Stimulated activated CD8-positive, alpha-beta memory T cell treated with anti-CD3 and anti-CD28 coated beads, Interleukin-2, amount 100 ng/mL, for 1 hour (primary cell): ENCODE data around the gene XCL2.
"Not testable (repeated sequence)": the region's sequence is repeated elsewhere in the genome, so short reads cannot be mapped to it uniquely, and the experiment has no call there.

Experiments
- DNase-seq, 2 donors: peaks; one replicate each; pipeline ENCODE4 v3.0.0-alpha.2; 2020; ENCODE audit warnings: low read depth in 2 of 2

Gene XCL2

DNA sequence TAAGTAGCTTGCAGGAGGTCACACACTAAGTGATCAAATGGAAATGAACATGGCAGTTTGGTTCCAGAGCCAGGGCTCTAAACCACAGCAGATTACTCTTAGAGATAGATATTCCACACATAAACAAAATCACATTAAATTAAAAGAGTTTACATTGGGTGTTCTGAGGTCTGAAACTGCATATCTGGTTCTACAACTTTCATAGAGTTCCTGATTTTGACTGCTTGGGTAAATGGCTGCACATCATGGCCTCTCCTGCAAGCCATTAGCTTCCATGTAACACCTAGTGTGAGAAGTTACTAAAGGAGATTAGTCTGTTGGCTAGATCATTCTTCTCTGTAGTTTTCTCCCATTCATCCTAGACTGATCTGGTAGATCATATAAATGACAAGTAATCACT is 12.8 kb upstream of the XCL2 start:
- DNase-seq: no peak

DNA sequence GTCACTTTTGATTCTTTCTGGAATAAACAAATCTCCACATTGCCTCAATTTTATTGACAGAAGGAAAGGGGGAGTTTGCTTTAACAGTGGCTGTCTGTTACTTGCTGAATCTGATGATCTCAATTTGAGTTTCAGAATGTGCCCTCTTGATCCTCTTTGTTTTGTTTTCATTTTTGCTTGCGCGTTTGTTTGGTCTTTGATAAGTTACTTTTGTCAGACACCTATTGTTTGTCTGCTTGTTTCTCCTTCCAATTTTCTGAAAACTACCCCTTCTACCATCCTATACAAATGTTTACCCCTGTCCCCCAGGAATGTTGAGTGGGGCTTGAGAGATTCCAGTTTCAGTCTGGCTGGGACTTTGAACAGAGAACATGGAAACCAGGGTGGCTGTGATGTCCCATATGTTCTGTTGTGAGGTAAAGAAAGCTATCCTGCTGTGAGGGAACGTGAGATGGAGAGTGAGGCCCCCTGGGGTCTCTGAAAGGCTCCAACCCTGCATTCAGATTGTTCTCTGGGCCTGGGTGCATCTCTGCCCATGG is 11.8 kb upstream of the XCL2 start:
- no peak for DNase-seq

GRCh38 chr1:168554603-168555483 is 11.0 kb upstream of the XCL2 start:
- DNase-seq: no peak

GRCh38 chr1:168553680-168554553 is 10.1 kb upstream of the XCL2 start:
- DNase-seq: no peak

GRCh38 chr1:168552961-168553360 is 9.2 kb upstream of the XCL2 start:
- no peak for DNase-seq

DNA sequence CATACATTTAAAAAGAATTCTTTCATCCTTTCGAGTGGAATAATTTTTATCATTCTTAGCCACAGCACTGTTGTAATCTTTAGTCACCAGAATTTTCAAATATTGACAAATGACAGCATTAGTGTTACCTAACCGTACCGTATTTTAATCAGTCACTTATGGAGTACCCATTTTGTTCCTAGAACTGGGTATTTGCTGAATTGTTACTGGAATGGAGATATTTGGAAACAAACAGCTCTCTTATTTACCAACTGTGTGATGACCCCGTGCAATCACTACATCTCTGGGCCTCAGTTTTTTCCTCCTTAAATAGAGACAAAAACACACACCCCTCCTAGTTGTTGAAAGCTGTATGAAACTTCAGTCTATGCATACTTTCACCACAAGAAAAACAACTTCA is 7.9 kb upstream of the XCL2 start:
- DNase-seq: no peak

DNA sequence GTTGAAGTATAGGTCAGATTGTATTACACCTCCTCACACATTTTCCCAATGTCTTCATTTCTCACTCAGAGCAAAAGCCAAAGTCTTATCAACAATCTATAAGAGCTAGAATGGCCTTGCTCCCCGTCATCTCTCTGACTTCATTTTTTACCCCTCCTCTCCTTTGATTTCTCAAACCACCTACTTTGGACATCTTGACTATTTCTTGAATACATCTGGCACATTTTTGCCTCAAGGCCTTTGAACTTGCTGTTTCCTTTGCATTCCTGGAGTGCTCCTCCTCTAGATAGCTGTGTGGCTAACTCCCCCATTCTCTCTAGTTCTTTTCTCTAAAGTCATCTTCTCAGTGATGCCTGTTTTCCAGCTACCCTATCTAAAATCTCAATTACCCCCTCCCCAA is 7.2 kb upstream of the XCL2 start:
- no peak for DNase-seq

DNA sequence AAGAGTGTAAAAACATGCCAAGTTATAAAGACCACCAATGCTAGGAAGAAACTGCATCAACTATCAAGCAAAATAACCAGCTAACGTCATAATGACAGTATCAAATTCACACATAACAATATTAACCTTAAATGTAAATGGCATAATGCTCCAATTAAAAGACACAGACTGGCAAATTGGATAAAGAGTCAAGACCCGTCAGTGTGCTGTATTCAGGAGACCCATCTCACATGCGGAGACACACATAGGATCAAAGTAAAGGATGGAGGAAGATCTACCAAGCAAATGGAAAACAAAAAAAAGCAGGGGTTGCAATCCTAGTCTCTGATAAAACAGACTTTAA is 2.7 kb upstream of the XCL2 start:
- not testable (repeated sequence) for DNase-seq

DNA sequence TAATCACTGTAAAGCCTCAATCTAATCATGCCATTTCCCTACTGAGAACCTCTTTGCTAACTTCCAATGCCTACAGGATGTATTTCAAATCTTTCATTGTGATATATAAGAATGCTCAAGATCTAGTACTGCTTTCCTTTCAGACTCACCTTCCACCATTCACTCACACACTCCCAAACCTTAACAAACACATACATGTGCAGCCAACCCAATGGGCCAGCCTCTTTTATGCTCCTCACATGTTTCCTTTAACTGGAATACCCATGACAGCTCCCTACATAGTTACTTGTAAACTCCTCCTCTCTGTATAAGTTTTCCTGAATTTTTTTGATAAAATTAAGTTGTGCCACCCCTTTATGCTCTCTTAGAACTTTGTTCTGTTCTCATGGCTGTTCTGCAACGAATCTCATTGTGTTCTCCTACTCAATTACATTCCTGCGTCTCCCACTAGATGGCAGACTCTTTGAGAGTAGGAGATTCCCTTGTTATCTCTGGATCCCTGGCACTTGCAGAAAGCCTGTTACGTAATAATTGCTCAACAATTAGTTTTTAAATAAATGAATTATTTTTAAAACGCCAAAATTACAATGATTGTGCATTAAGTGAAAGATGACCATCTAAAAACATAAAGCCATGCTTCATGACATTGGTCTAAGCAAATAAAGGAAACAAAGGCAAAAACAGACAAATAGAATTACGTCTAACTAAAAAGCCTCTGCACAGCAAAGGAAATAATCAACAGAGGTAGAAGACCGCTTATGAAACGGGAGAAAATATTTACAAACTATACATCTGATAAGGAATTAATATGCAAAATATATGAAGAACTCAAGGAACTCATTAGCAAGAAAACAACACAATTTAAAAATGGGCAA is 2.1 kb upstream of the XCL2 start:
- not testable (repeated sequence) for DNase-seq

- not testable (repeated sequence) for DNase-seq
Measured at GRCh38 chr1:168542978-168543377, 819 bp downstream of the XCL2 start.

DNA sequence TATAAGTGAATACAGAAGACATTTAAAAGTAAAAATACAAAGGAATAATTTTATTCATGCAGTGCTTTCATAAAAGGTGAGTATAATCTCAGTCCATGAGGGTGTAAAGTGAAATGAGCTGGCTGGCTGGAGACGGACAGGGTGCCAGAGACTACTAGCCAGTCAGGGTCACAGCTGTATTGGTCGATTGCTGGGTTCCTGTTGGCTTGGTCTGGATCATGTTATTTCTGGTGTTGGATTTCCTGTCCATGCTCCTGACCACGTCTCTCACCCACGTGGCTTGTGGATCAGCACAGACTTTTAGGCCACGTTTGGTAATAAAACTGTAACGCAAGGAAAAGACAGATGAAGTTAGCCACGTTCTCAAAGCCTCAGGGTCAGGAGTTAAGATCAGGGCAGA is 3.0 kb downstream of the XCL2 start:
- DNase-seq: not testable (repeated sequence)

DNA sequence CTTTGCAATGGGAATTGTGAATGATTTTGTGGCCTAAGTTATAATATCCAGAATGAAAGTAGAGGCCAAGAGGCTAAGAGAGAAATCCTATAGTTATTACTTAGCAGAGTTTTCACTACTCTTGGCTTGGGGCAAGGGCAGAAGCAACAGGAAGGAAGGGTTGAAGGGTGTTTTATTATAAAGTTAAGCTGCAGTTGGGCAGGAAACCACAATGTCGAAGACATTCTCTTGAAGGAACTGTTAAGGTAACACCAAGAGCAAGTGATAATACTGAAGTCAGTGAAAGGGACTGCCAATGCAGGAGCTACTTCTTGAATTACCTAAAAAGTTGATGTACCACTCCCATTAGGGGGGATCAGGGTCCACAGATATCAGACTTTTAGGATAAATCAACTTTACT is 8.3 kb downstream of the XCL2 start:
- no peak for DNase-seq

DNA sequence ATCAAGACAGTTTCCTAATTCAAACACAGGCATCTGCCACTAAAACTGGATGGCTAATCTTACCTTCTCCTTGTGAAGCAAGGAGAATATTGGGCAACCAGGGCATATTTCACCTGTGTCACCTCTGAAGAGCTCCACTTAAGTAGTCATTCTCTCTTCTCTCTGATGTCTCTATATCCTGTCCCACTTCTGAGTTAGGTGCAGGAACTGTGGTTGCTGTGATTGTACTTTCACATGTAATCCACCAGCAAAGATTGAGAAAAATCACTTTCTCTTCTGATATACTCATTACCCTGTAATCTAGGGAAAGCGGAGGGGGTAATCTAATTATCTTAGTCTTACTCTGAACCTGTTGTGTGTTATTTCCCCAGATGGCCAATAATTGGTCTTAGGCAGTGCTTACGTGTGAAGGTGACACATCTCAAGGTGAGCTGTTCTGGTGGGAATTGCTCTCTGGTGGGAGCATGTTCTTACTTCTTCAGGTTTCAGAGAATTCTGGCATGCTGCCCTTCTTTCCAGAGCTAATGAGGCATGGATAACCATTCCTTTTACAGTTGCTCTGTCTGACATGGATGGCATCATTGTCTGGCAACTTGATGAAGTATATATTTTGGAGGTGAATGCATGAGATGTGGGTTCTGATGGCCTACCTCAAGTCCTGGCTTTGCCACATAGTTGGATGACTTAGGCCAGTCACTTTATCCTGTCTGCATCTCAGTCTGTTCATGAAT is 12.0 kb downstream of the XCL2 start:
- DNase-seq: no peak

DNA sequence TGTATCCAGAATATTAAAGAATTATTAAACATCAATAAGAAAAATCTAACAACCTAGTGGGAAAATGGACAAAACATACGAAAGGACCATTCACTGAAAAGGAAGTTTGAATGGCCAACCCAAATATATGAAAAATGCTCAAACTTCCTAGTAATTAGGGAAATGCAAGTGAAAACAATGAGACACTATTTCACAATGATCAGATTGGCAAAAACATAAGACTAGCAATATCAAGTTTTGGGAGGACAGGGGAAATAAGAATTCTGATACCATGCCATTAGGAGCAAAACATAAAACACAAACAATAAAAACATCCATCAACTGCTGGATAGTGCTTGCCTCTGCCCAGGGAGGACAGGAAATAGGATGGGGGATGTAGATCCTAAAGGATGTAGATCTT is 14.3 kb downstream of the XCL2 start:
- no peak for DNase-seq

- DNase-seq: no peak
Measured at GRCh38 chr1:168521401-168522000, 22.3 kb downstream of the XCL2 start.

GRCh38 chr1:168520832-168521231 is 23.0 kb downstream of the XCL2 start:
- DNase-seq: no peak

DNA sequence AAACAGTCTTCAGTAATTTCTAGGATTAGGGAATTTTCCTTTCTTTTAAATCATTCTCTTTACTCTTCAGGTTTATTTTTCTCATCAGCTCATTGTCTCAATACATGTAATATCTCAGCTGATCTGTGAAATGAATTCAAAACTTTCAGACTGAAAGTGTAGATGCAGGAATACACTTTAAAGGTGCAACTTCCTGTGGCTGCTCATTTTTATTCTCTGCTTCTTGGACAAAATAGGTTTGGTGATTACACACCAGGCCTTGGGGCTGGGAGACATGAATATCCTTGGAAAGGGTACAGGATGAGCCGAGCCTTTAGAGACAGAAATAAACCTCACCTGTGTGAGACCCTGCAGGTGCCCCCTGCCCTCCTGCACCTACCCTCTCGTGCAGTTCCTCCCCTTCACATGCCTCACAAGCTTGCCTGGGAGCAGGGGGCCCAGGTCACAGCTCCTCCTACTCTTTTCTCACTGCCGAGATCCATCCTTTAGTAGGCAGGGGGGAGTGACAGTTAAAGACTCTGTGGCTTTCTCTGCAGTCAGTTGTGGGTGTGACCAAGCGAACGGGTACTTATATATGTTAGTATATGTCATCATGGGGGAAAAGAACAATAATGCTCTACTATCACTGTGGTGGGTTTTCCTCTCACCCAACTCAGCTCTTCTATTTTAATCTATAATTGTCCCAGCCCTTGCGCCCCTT is 23.6 kb downstream of the XCL2 start:
- DNase-seq: no peak

- DNase-seq: no peak
Measured at GRCh38 chr1:168518813-168519212, 25.0 kb downstream of the XCL2 start.

DNA sequence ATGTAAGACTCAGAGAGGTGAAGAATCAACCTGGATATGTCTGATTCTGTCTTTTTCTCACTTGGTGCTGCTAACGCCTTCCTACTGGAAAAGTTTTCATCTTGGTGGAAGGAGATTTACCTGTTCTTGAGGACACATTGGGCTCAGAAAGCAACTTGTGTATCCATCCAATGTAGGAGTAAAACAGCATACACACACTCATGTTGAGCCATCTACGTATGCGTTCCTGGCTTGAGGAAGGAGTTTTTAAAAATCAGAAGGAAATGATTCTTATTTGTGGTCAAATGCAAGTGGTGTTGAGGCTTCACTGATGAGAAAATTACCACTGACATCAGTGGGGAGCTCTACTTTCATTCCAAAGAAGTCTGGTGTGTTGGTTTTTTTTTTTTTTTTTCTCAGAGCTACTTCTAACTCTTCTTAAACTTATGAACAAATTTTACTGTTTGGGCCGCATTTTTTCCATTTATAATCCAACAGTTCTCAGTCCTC is 25.6 kb downstream of the XCL2 start:
- no peak for DNase-seq

DNA sequence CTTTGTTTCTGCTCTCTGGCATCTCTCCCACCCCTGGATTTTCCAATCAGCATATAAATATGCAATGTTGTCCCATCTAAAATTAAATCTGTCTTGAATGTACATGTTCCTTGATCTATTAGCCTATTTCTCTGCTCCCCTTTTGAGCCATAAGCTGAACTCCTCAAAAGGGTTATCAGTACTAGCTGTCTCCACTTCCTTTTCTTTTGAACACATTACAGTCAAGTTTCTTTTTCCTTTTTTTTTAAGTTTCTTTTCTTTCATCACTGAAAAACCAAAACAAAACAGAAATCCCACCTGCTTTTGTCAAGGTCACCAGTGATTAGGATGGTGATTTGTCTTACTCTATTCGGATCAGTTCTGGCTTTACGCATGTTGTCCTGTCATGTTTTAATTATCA is 29.3 kb downstream of the XCL2 start:
- no peak for DNase-seq
